HCT116 (cell line): Measurements from ENCODE around the gene RYR2. TPM values are rescaled to one million over a fixed set of nuclear protein-coding genes. Genes with fewer than 3 reads are reported as not detected.

Experiments
- ATAC-seq: fragments of 200-7000 bp; cut with Tn5 transposase; 2 replicates; pipeline ENCODE4 v1.9.1; 2020; ENCODE audit warnings: mild to moderate bottlenecking, moderate library complexity
- BruUV-seq: library from RNA; stranded (reverse); fragments of 400-500 nt; replicated peaks from 2 replicates; lab custom pipeline; 2021; lab: Mats Ljungman, UMichigan
- CTCF ChIA-PET: fragments of 300-600 bp; sonication (Branson Sonifier 250); formaldehyde crosslinking; loops from one replicate; lab custom pipeline; 2021; ENCODE audit warnings: antibody characterized with exemption; lab: Charles Lee
- POLR2A ChIA-PET: fragments of 300-600, 350-600 bp; sonication (Branson Sonifier 250); formaldehyde crosslinking; loops from one replicate; lab custom pipeline; 2021; ENCODE audit warnings: antibody characterized with exemption; lab: Charles Lee
- RAD21 ChIA-PET, 2 experiments: fragments of 300-600 bp; sonication (Branson Sonifier 250); formaldehyde crosslinking; loops; one replicate each; lab custom pipeline; 2023; ENCODE audit warnings: low total read pairs in 2 of 2; ENCODE audit not compliant: uncharacterized antibody in 2 of 2, unreplicated experiment in 2 of 2, low non-redundant PET in 1 of 2; lab: Charles Lee
- DNase-seq: peaks from one replicate; pipeline ENCODE4 v3.0.0-alpha.2; 2010; ENCODE audit warnings: low read depth, low spot score
- H2AFZ ChIP-seq: fragments of 200-600 bp; shearing (Covaris generic), sonication (generic); 2 replicates; pipeline ENCODE4 v1.6.1; 2017; ENCODE audit warnings: low read depth, mixed run types, mixed read lengths, antibody characterized with exemption, low read length; ENCODE audit not compliant: poor library complexity, severe bottlenecking
- H3K27ac ChIP-seq: 2 replicates; pipeline ENCODE4 v1.5.1; 2012; ENCODE audit warnings: low read depth, low read length
- H3K27me3 ChIP-seq: fragments of 200-600 bp; sonication (generic); 2 replicates; pipeline ENCODE4 v1.6.1; 2016; ENCODE audit warnings: mixed run types, low read length, mixed read lengths; ENCODE audit not compliant: insufficient read depth
- H3K36me3 ChIP-seq, 2 experiments: fragments of 200-500 bp in 1 of 2; fragments of 200-600 bp in 1 of 2; sonication (Bioruptor generic) in 1 of 2; sonication (generic) in 1 of 2; 2 replicates each; pipeline versions ENCODE4 v1.5.1 to v1.6.1; 2014 to 2016; ENCODE audit warnings: low read length in 2 of 2, inconsistent platforms in 1 of 2, mixed read lengths in 1 of 2, mixed run types in 1 of 2; ENCODE audit not compliant: insufficient read depth in 2 of 2, control insufficient read depth in 1 of 2
- H3K4me1 ChIP-seq, 2 experiments: fragments of 200-600 bp in 1 of 2; sonication (generic) in 1 of 2; 2 replicates each; pipeline versions ENCODE4 v1.5.1 to v1.6.1; 2012 to 2017; ENCODE audit warnings: low read length in 2 of 2, inconsistent platforms in 1 of 2, mild to moderate bottlenecking in 1 of 2, mixed read lengths in 1 of 2, mixed run types in 1 of 2, moderate library complexity in 1 of 2; ENCODE audit not compliant: insufficient read depth in 2 of 2, control insufficient read depth in 1 of 2
- H3K4me2 ChIP-seq: fragments of 200-600 bp; sonication (generic); 2 replicates; pipeline ENCODE4 v1.6.1; 2017; ENCODE audit warnings: mixed run types, low read length, mixed read lengths
- H3K4me3 ChIP-seq, 2 experiments: fragments of 200-600 bp in 1 of 2; sonication (generic) in 1 of 2; replicated peaks in 1 of 2; 2 replicates each; pipeline ENCODE4 v1.5.1; 2011 to 2016; ENCODE audit warnings: low read length in 2 of 2, control low read depth in 1 of 2, low read depth in 1 of 2, mild to moderate bottlenecking in 1 of 2, mixed read lengths in 1 of 2, mixed run types in 1 of 2
- H3K79me2 ChIP-seq: fragments of 200-600 bp; sonication (generic); 2 replicates; pipeline ENCODE4 v1.6.1; 2017; ENCODE audit warnings: mild to moderate bottlenecking, mixed run types, low read length, moderate library complexity, mixed read lengths; ENCODE audit not compliant: insufficient read depth
- H3K9ac ChIP-seq: fragments of 200-600 bp; sonication (generic); 2 replicates; pipeline ENCODE4 v1.6.1; 2016; ENCODE audit warnings: low read length, mixed read lengths
- H3K9me2 ChIP-seq: fragments of 200-600 bp; sonication (generic), shearing (Covaris generic); 2 replicates; pipeline ENCODE4 v1.6.1; 2017; ENCODE audit warnings: mixed run types, mild to moderate bottlenecking, moderate library complexity; ENCODE audit not compliant: insufficient read depth
- H3K9me3 ChIP-seq, 2 experiments: fragments of 200-500 bp in 1 of 2; fragments of 200-600 bp in 1 of 2; sonication (Bioruptor generic) in 1 of 2; sonication (generic) in 1 of 2; 2 replicates each; pipeline ENCODE4 v1.6.1; 2014 to 2017; ENCODE audit warnings: low read length in 2 of 2, mixed read lengths in 2 of 2, inconsistent platforms in 1 of 2, low read depth in 1 of 2, mild to moderate bottlenecking in 1 of 2, mixed run types in 1 of 2, moderate library complexity in 1 of 2; ENCODE audit not compliant: control insufficient read depth in 1 of 2, insufficient read depth in 1 of 2
- H4K20me1 ChIP-seq: fragments of 200-600 bp; sonication (generic), shearing (Covaris generic); 2 replicates; pipeline ENCODE4 v1.6.1; 2017; ENCODE audit warnings: mixed run types, mild to moderate bottlenecking, moderate library complexity; ENCODE audit not compliant: insufficient read depth
- CBX3 ChIP-seq: IDR thresholded peaks from 2 replicates; pipeline ENCODE4 v1.6.1; 2012; ENCODE audit warnings: low read depth
- EGR1 ChIP-seq: IDR thresholded peaks from 2 replicates; pipeline ENCODE4 v1.6.1; 2012; ENCODE audit warnings: low read depth
- ELF1 ChIP-seq: IDR thresholded peaks from 2 replicates; pipeline ENCODE4 v1.6.1; 2012; ENCODE audit warnings: low read depth, borderline replicate concordance
- EZH2 ChIP-seq: fragments of 200-600 bp; sonication (generic); IDR thresholded peaks from 2 replicates; pipeline ENCODE4 v1.6.1; 2017; ENCODE audit warnings: antibody characterized with exemption, mixed run types
- POLR2AphosphoS5 ChIP-seq: IDR thresholded peaks from 2 replicates; pipeline ENCODE4 v1.6.1; 2011; ENCODE audit warnings: mild to moderate bottlenecking, low read depth, low read length, moderate library complexity
- RAD21 ChIP-seq: IDR thresholded peaks from 2 replicates; pipeline ENCODE4 v1.6.1; 2012; ENCODE audit warnings: low read depth, mild to moderate bottlenecking
- SIN3A ChIP-seq: IDR thresholded peaks from 2 replicates; pipeline ENCODE4 v1.6.1; 2012; ENCODE audit warnings: low read depth
- SRF ChIP-seq: IDR thresholded peaks from 2 replicates; pipeline ENCODE4 v1.6.1; 2012; ENCODE audit warnings: low read depth
- TCF7L2 ChIP-seq: IDR thresholded peaks from 2 replicates; pipeline ENCODE4 v1.7.0; 2011; ENCODE audit warnings: borderline replicate concordance, inconsistent platforms; ENCODE audit not compliant: insufficient read depth, insufficient read length; ENCODE audit errors: extremely low read depth
- YY1 ChIP-seq: IDR thresholded peaks from 2 replicates; pipeline ENCODE4 v1.6.1; 2011; ENCODE audit warnings: low read length, low read depth, moderate library complexity, mild to moderate bottlenecking; ENCODE audit not compliant: insufficient replicate concordance; ENCODE audit errors: extremely low read depth
- ZBTB33 ChIP-seq: IDR thresholded peaks from 2 replicates; pipeline ENCODE4 v1.6.1; 2011; ENCODE audit warnings: mild to moderate bottlenecking, low read length, moderate library complexity; ENCODE audit not compliant: insufficient replicate concordance; ENCODE audit errors: extremely low read depth
- ZFX ChIP-seq: fragments of 450-650 bp; IDR thresholded peaks from 2 replicates; pipeline ENCODE4 v1.6.1; 2017
- ZNF274 ChIP-seq: fragments of 200-500 bp; sonication (Bioruptor generic); IDR thresholded peaks from 2 replicates; pipeline ENCODE4 v1.6.1; 2014; ENCODE audit warnings: mild to moderate bottlenecking, low read depth, low read length, inconsistent platforms
- intact Hi-C: fragments of 100-400 bp; cut with micrococcal nuclease; formaldehyde crosslinking; loops from 2 replicates; pipeline ENCODE4 v1.10.0; 2022
- total RNA-seq: library from RNA; stranded (reverse); gene quantifications from one replicate; pipeline ENCODE4 v1.2.1, GENCODE V29; 2021; ENCODE audit not compliant: unreplicated experiment
- TF ChIP-seq, protein P1 (sequence below): IDR thresholded peaks from 2 replicates; pipeline ENCODE4 v1.6.1; 2012
- TF ChIP-seq, protein P2 (sequence below), 3 experiments: fragments of 200-600 bp in 1 of 3; sonication (generic) in 1 of 3; IDR thresholded peaks in 2 of 3; conservative IDR thresholded peaks in 1 of 3; 2 replicates each; pipeline ENCODE4 v1.5.1; 2012 to 2017; ENCODE audit warnings: low read depth in 2 of 3, low read length in 2 of 3, antibody characterized with exemption in 1 of 3, borderline replicate concordance in 1 of 3, control low read depth in 1 of 3, mild to moderate bottlenecking in 1 of 3, mixed read lengths in 1 of 3, mixed run types in 1 of 3, moderate library complexity in 1 of 3; ENCODE audit not compliant: insufficient read depth in 1 of 3
- TF ChIP-seq, protein P3 (sequence below): IDR thresholded peaks from 2 replicates; pipeline ENCODE4 v1.6.1; 2012

The RYR2 gene
- total RNA-seq, 1 experiment from 2014 or later, result 0.02 TPM

DNA sequence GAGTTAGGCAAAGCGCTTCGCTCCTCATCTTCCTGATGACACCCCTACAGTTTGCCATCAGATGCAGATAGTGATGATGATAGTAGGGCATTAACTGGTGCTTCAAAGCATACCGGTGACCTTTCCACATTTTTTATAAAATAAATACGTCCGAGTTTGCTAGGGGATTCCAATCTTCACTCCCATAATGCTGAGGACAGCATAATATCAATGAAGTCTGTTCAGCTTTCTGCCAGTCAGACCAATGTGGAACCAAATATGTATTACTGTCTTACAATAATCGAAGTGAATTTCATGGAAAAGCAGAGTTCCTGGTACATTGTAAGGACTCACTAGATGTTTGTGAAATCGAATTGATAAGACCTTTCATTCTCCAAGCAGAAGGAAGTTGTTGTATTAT lies 258.7 kb downstream of the RYR2 start:
- no peak overlapping the region for H3K27ac ChIP-seq
- H3K9me3 ChIP-seq, result no peaks in the 10 kb centered on the region
- H3K79me2 ChIP-seq, result no peaks in the 10 kb centered on the region
- H3K36me3 ChIP-seq, result no peaks in the 10 kb centered on the region
- intact Hi-C loops, result no loop called here
- no peak overlapping the region for H2AFZ ChIP-seq
- ChIA-PET CTCF (no interaction called here), POLR2A (no interaction called here), RAD21 (no interaction called here)
- ATAC-seq, result no peak
- H3K4me3 ChIP-seq, result no peak overlapping the region
- no peak overlapping the region for H3K9ac ChIP-seq
- BruUV-seq, result no TSS peak
- no peak for DNase-seq
- no peaks in the 10 kb centered on the region for H3K27me3 ChIP-seq
- no peak overlapping the region for H3K4me2 ChIP-seq
- no peaks in the 10 kb centered on the region for H3K9me2 ChIP-seq
- no peaks in the 10 kb centered on the region for H3K4me1 ChIP-seq
- TF ChIP-seq CBX3, result no peak
- no peak for TF ChIP-seq ZBTB33
- no peak for TF ChIP-seq ZNF274
- TF ChIP-seq, protein P1, sequence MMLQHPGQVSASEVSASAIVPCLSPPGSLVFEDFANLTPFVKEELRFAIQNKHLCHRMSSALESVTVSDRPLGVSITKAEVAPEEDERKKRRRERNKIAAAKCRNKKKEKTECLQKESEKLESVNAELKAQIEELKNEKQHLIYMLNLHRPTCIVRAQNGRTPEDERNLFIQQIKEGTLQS, result no peak
- no peak for TF ChIP-seq ELF1
- no peak for TF ChIP-seq ZFX
- TF ChIP-seq, protein P2, sequence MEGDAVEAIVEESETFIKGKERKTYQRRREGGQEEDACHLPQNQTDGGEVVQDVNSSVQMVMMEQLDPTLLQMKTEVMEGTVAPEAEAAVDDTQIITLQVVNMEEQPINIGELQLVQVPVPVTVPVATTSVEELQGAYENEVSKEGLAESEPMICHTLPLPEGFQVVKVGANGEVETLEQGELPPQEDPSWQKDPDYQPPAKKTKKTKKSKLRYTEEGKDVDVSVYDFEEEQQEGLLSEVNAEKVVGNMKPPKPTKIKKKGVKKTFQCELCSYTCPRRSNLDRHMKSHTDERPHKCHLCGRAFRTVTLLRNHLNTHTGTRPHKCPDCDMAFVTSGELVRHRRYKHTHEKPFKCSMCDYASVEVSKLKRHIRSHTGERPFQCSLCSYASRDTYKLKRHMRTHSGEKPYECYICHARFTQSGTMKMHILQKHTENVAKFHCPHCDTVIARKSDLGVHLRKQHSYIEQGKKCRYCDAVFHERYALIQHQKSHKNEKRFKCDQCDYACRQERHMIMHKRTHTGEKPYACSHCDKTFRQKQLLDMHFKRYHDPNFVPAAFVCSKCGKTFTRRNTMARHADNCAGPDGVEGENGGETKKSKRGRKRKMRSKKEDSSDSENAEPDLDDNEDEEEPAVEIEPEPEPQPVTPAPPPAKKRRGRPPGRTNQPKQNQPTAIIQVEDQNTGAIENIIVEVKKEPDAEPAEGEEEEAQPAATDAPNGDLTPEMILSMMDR (IDR thresholded peaks at IDR 0.05 in 2 of 3, conservative IDR thresholded peaks at IDR 0.05 in 1 of 3; ENCODE audit: borderline replicate concordance in 1 of 3, insufficient read depth in 1 of 3, low read depth in 2 of 3, low read length in 2 of 3), result no peak
- no peak for TF ChIP-seq EZH2
- TF ChIP-seq EGR1, result no peak
- TF ChIP-seq POLR2AphosphoS5, result no peak
- TF ChIP-seq SRF, result no peak
- TF ChIP-seq, protein P3, sequence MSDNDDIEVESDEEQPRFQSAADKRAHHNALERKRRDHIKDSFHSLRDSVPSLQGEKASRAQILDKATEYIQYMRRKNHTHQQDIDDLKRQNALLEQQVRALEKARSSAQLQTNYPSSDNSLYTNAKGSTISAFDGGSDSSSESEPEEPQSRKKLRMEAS, result no peak
- TF ChIP-seq RAD21, result no peak
- no peak for TF ChIP-seq SIN3A
- TF ChIP-seq TCF7L2, result no peak
- TF ChIP-seq YY1, result no peak
- no peaks in the 10 kb centered on the region for H4K20me1 ChIP-seq
